RPMI7951 (cell line): Measurements from ENCODE around the gene MYO10. TPM values are rescaled to one million over a fixed set of nuclear protein-coding genes. Genes with fewer than 3 reads are reported as not detected.
"Not testable (repeated sequence)": the region's sequence is repeated elsewhere in the genome, so short reads cannot be mapped to it uniquely, and the experiment has no call there.

ENCODE experiments used
- DNase-seq: peaks from one replicate; pipeline ENCODE4 v3.0.0-alpha.2; 2012; ENCODE audit warnings: low read depth
- total RNA-seq: library from RNA; depleted of rRNA; stranded (reverse); fragments of >200 nt; shearing (Covaris generic); gene quantifications from 2 replicates; pipeline ENCODE4 v1.2.3, GENCODE V29; 2014

Gene MYO10
- total RNA-seq, 1 experiment from 2014 or later: 17.2 TPM

DNA sequence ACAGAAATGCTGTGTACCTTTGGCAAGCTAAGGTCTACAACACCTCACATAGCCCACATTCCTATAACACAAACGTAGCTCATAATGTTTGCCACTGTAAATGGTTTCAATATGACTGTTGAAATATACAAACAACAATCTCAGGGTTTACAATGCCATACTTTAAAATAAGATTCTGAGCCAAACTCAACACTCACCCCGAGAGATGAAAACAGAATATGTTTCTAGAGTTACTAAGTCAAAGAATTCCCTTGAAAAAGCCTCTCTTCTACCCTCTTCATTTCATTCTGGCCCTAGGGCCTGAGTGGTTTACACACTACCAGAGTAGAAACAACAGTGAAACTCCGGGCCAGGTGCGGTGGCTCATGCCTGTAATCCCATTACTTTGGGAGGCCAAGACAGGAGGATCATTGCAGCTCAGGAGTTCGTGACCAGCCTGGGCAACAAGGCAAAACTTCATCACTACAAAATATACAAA, 72.6 kb downstream of the MYO10 start:
- no peak for DNase-seq

DNA sequence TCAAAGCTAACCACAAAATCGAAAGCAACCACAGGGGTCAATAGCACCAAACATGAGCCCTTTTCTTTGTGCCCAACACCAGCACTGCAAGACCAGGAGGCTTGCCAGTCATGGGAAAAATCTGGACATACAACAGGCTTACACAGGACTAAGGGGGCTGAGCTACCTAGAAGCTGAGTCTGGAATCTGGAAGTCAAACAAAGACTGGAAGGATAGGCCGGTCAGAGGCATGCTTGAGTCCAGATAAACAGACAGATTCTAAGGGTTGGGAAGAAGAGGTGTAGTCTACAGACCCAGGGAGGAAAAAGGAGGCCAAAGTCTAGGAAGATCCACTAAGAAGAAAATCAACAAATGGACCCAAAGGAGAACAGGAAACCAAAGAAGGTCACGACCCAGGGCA, 73.3 kb downstream of the MYO10 start:
- DNase-seq: no peak

DNA sequence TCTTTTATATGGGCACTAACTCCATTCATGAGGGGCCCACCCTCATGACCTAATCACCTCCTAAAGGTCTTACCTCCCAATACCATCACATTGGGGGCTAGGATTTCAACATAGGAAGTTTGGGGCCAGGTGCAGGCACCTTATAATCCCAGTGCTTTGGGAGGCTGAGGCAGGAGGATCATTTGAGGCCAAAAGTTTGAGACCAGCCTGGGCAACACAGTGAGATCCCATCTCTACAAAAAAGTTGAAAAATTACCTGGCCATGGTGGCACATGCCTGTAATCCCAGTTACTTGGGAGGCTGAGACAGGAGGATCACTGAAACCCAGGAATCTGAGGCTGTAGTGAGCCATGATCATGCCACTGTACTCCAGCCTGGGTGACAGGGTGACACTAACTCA, 76.7 kb downstream of the MYO10 start:
- no peak for DNase-seq

DNA sequence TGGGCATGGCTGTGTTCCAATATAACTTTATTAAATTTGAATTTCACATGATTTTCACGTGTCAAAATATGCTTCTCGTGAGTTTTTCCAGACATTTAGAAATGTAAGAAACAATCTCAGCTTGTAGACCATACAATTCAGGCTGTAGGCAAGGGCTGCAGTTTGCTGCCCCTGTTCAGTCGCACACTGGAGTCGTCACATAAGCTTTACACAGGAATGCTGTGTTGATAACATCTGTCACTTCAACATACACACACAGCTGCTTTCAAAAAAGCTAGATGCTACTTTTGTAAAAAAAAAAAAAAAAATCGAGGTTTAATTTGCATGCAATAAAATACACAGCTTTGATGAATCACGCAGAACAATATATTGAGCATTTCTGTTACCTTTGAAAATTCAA, 77.9 kb downstream of the MYO10 start:
- DNase-seq: no peak

DNA sequence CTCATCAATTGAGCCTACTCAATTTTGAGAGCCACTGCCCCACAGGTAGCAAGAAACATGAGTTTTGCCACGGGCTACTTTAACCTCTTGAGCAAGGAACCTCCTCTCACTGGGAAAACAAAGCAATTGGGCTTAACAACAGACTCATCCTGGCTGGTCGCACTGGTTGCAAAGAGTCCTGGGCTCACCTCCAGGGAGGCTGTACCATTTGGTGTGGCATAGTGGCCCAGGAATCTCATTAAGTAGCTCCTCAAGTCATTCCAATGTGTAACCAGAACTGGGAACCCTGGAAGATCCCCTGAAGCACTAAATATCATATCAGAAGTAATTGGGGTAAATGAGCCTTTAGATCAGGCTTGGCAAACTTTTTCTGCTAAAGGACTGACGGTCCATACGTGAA, 78.5 kb downstream of the MYO10 start:
- no peak for DNase-seq

DNA sequence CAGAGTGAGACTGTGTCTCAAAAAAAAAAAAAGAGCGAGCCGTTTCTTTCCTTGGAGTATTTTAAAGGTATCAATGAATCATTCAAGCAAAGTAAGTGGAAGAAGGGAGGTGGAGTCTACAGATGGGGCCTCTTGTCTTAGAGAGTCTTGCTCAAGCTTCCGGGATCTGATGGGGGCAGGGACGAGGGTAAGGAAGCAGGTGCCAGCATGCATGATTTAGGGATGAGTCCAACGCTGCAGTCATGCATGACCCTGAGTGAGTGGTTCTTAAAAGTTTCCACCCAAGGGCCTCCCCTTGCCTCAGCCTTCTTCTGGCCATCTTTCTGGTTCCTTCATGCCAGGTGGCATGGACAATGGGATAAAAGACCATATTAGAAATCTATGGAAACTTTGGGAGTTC, 79.6 kb downstream of the MYO10 start:
- DNase-seq: peak; percentile 66

DNA sequence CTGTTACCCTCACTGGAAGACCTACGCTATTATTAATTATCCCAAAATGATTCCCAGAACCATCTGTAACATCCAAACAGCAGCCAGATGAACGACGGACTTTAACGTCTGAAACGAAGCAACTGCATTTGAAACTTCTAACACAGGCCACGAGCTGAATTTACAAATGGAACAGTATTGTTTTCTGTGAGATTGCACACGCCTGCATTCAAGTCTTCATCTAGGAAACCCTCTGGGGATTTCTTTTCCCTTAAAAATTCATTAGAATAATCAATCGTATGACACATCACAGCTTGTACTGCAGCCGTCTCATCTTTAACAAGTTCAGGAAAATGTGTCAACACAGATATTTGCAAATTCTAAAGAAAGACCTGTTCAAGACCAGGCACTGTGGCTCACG, 80.2 kb downstream of the MYO10 start:
- no peak for DNase-seq

DNA sequence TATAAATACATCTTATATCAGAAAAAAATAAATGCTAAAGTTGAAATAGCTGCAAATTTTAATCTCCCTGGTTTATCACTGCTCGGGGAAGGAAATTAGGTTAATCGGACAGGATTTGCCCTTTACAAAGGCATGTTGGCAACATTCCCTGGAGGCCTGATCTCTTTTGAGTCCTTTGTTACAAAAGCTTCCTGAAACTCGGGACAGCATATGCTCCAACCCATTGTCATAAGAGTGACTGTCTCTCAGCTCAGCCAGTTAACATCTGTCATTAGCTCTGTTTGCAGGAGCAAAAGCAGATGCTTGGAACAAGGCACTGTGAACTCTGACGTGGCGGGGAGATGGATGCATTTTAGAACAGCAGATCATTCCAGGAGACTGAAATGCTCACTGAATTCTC, 80.6 kb downstream of the MYO10 start:
- no peak for DNase-seq

DNA sequence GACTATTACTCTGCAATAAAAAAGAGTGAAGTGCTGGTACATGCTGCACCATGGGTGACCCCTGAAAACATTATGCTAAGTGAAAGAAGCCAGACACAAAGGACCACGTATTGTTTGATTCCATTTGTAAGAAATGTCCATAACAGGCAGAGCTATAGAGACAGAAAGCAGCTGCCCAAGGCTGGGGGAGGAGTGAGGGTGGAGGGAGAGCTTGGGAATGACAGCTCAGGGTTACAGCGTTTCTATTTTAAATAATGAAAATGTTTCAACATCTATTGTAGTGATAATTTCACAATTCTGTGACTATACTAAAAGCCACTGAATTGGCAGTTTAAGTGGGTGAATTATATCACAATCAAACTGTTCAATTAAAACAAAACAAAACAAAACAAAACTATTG, 81.7 kb downstream of the MYO10 start:
- DNase-seq: no peak

DNA sequence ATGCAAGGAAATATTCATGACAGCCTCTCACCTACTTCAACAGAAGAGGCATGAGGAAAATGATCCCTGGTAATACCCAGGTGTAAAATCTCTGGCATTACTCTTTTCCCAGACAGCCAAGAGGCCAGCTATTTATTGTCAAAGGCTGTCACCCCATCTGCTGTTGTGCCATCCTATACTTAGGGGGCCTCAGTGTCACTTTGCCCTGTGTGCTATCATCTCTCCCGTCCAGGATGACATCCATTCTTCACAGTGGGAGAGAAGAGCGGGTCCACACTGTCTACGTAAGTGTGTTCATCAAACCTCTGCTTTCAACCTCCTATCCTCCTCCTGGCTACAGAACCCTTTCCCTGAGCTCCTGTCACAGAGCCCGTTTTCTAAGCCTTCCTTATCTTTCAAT, 82.6 kb downstream of the MYO10 start:
- no peak for DNase-seq

DNA sequence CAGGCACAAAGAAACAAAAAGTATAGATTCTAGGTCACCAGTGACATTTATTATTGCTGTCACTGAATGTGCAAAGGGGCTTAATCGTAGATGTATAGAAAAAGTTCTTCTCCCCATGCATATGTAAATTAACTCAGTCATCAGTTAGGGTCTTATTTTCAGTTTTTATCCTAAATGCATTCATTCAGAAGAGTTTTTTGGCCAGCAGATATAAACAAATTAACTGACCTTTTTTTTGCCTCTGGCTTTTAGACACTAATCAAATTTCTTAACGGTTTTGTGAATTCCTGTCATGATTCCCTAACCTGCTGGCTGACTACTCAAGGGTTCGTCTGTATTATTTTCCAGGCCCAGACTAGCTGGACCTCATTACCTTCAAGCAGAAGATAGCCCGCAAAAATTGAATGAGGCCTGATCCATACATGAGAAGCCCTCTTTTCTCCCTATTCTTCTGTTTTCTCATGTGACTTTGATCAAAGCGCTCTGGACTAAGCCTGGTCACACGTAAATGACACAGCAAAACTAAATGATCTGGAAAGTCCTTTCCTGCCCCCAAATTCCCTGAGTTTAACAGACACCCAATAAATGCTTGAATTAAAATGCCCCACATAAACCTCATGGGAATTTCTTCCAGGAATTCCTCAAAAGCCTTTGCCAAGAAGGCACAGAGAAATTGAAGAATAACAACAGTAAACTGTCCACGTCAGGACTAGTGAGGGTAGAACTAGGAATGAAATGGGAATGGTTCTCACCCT, 83.7 kb downstream of the MYO10 start:
- no peak for DNase-seq

DNA sequence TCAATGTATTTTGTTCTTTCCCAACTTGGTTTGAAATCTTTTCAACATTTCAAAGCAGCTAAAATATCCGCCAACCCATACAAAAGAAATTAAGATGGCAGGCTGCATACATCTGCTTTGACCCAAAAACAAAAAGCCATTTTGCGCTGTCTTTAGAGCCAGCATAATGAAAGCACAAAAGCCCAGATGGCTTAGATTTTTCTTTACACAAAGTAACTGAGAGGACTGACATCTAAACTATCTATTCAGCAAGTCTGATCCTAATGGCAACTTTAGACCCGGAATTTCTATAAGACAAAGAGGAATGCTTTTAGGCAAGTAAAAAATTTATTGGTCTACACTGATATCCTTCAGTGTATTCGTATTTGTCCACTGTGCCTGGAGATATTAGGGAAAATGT, 86.3 kb downstream of the MYO10 start:
- no peak for DNase-seq

DNA sequence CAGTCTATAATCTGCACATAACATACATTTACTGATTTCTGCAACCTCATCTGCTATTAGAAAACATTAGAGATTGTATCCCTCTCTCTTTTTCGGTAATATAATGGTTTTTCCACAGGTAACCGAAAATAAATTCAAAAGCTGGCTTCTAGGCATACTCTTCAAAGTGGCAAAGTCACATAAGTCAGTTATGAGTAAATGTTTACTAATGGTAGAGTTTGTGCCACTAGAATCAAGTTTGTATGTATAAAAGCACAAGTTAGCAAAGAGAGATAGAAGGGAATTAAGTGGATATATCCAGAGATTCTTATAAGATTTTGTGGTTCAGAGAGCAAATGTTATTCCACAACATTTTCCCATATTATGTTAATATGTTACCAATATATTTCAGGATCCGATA, 86.9 kb downstream of the MYO10 start:
- DNase-seq: no peak

DNA sequence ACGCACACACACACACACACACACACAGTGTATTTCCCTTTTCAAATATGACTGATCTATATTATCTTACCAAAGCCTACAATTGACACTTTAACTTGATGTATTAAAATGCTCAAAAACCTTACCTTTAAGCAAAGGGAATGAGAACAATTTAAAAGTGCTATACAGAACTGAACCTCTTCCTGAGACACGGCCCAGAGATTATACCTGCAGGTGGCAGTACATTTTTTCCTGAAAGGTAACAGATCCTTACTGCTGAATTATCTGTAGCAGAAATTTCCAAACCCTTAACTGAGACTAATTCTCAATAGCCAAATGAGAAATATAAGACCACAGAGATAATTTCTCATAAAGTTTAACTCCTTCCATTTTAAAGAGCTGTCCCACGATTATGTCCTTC, 91.1 kb downstream of the MYO10 start:
- no peak for DNase-seq

DNA sequence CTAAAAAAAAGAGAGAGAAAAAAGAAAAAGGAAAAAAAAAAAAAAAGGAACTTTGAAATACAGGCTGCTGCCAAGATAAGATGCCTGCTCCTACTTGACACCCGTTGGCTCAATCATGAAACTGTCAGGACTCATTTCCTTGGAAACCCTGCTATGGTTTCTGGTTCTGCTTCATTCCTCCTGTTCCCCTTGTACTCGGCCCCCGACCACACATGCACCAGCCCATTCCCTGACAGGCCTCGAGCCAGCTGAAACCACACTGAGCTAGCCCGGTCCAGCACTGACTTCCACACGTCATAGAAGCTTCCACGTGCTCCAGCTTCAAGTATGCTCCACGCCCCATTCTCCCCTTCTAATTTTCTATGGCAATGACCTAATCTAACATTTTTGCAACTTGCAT, 93.2 kb downstream of the MYO10 start:
- no peak for DNase-seq

DNA sequence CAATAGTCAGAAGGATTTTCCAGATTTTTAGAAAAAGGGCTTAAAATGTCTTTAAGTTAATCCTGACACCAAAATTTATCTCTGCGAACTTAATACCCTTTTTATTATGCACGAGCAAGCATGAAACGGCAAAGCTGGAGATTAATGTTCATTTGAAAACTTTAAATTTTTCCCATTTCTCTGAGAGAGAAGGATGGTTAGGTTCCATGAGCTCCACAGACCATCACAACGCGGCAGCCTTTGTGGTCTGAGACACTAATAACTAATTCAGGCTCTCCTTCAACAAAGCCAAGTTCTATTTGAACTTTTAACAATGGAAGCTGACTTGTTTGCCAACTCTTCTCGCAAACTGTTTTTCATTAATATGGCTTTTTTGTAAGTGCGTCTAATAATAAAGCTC, 94.7 kb downstream of the MYO10 start:
- no peak for DNase-seq

DNA sequence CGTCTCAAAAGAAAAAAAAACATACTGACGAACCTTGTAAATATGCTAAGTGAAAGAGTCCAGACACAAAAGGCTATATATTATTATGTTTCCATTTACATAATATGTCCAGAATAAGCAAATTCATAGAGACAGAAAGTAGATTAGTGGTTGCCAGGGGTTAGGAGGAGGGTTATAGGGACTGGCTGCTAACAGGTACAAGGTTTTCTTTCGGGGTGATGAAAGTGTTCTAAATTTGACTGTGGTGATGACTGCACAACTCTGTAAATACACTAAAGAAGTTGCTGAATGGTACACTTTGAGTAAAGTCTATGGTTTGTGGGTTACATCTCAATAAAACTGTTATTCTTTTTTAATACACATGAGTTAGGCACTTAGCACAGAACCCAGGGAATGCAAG, 98.8 kb downstream of the MYO10 start:
- DNase-seq: no peak

DNA sequence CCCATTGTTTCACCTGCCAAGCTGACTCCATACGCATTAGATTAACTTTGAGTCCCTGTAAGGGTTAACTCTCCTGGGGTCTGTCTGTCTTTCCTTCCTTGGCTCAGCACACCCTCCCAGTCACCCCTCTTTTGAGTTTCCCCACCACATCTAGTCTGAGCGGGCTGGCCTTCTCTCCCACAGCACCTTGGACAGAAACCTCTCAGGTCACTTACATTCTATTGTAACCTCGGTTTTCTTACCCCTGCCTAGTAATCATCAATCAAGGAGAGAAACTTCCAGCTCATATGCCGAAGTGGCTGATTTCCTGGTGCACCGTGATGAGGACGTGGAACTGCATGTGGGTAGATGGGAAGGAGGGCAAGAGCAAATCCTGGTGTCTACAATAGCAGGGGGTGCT, 102.1 kb downstream of the MYO10 start:
- no peak for DNase-seq

DNA sequence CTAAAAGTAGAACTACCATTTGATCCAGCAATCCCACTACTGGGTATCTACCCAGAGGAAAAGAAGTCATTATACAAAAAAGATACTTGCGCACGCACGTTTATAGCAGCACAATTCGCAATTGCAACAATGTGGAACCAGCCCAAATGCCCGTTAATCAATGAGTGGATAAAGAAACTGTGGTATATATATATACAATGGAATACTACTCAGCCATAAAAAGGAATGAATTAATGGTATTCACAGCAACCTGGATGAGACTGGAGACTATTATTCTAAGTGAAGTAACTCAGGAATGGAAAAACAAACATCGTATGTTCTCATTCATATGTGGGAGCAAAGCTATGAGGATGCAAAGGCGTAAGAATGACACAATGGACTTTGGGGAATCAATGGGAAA, 104.8 kb downstream of the MYO10 start:
- DNase-seq: not testable (repeated sequence)

DNA sequence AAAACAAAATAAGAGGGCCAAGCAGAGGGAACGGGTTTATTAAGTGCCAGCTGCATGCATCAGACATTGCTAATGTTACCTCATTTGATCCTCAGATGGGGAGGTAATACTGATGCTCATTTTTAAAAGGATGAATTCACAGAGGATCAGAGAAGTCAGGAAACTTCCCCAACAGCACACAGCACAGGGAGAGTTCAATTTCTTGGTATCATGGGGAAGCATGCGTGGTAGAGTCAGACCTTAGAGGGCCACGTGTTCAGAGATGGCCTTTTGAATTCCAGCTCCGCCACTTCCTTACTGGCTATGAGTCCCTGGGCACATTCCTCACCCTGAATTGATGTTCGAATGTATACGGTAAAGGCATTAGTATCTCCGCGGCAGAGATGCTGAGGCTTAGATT, 108.3 kb downstream of the MYO10 start:
- DNase-seq: no peak

DNA sequence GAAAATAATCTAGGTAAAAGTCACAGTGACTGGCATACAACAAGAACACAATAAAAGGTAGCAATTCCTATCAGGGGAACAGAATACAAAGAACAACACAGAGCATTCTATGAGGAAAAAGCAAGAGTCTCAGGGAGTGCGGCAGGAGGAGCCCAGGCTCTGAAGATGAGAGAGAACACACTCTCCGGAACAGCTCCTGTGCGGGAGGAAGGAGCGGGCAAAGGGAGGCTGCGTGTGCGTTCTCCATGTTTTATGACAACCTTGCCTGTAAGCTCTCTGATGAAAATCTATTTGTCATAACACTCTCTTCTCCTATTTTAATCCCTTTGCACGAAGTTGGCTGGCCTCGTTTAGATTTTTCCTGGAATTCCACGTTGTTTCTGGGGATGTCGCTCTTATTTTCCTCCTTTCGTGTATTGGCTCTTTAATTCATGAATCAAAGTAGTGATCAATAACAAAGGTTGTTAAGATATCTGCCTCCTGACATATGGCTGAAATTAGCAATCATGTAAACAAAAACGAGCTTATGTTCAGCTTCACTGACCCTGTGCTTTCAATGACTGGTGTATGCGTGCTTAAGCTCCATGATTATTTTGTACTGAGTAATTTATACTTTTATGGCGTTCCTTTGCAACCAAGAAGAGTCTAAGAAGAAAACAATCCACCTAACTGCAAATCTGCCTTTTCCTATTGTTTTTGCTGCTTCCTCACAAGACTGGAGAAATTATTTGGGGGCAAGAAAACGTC, 109.5 kb downstream of the MYO10 start:
- no peak for DNase-seq

DNA sequence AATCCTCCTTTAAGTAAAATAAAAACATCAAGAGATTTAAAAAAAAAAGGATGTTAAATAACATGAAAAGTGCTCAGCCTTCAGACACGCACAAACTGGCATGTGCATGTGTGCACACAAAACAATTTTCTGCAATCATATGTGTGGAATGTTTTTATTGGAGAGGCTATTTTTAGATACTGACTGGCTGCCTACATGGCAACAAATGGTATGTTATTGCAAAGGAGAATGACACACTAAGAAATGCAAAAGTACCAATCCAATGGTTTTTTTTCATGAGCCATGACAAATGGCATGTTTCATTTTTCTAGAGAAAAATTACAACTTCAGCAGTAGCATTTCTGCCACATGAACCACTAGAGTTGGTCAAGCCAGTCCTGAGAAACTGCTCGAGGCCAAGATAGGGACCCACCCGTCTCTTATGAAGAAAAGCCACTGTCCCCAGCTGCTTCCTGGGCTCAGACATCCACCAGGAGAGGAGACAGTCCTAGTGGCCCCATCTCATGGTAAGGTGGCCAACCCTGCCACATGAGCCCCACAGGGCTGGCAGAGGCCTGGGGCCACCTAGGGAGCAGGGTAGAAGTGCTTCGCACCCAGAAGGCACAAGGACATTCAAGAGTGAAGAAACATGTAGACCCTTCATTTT, 116.4 kb downstream of the MYO10 start:
- DNase-seq: peak; percentile 42

DNA sequence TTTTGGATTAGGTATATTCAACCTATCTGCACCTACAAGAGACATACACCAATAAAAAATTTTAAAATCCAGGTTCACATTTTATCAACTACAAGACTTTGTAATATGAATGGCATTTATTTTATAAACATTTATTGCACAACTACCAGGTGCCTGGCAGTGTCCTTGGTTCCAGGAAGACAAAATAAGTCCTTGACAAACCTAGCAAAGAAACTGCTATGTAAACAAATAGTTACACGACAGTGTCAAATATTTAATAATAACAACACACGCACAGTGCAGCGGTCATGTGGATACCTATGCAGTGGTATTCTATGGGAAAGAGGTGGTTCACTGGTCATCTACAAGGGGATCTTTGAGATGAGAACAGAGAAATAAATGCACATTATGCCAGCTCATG, 120.7 kb downstream of the MYO10 start:
- DNase-seq: no peak
